GM20000 (cell line): ENCODE data around the gene USP54.

ENCODE experiments used
- DNase-seq: peaks from one replicate; pipeline ENCODE4 v3.0.0; 2012; ENCODE audit warnings: low spot score
- TF ChIP-seq, protein P1 (sequence below): IDR thresholded peaks from 2 replicates; pipeline ENCODE4 v1.5.1; 2012; ENCODE audit warnings: mild to moderate bottlenecking, control low read depth; ENCODE audit errors: extremely low read depth, missing control alignments

The USP54 gene

DNA sequence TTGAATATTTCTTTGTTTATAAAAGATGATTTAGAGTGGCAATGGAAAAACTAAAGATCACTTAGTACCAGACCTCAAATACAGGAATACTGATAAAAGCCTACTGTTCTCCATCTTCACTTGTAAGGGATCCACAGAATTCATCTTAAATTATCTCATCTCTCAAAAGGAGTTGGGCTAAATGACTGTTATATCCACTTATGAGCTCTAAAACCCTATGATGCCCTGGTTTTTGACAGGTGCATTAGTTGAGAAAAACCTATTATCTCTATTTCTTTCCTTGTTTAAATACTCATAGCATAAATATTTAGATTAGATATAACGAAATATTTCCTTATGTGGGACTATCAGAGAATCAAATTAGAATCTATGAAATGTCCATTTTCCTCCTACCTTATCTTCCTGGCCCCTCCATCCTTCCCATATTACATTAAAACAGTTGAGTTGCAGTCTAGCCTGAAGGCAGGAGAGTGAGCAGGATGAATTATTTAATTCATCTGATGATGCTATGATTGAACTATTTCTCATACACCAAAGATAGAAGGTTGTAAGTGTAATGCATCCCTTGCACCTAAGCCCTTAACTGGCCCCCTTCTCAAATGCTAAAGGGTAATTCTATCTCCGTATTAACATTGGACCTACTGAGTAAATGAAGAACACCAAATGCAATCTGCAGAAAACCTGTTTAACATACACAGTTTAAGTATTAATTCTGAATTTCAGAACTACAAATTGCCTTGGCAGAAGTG is 125.0 kb downstream of the USP54 start:
- TF ChIP-seq, protein P1, sequence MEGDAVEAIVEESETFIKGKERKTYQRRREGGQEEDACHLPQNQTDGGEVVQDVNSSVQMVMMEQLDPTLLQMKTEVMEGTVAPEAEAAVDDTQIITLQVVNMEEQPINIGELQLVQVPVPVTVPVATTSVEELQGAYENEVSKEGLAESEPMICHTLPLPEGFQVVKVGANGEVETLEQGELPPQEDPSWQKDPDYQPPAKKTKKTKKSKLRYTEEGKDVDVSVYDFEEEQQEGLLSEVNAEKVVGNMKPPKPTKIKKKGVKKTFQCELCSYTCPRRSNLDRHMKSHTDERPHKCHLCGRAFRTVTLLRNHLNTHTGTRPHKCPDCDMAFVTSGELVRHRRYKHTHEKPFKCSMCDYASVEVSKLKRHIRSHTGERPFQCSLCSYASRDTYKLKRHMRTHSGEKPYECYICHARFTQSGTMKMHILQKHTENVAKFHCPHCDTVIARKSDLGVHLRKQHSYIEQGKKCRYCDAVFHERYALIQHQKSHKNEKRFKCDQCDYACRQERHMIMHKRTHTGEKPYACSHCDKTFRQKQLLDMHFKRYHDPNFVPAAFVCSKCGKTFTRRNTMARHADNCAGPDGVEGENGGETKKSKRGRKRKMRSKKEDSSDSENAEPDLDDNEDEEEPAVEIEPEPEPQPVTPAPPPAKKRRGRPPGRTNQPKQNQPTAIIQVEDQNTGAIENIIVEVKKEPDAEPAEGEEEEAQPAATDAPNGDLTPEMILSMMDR: no peak
- no peak for DNase-seq

DNA sequence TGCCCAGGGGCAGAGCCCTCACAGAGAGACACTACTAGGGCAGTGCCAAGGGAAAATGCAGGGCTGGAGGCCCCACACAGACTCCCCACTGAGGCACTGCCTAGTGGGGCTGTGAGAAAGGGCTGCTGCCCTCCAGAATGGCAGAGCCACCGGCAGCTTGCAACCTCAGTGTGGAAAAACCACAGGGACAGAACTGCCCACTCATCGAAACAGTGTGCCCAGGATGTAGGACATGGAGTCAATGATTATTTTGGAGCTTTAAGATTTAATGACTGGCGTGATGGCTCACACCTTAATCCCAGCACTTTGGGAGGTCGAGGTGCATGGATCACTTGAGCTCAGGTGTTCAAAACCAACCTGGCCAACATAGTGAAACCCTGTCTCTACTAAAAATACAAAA is 130.2 kb downstream of the USP54 start:
- TF ChIP-seq, protein P1: no peak
- DNase-seq: no peak

DNA sequence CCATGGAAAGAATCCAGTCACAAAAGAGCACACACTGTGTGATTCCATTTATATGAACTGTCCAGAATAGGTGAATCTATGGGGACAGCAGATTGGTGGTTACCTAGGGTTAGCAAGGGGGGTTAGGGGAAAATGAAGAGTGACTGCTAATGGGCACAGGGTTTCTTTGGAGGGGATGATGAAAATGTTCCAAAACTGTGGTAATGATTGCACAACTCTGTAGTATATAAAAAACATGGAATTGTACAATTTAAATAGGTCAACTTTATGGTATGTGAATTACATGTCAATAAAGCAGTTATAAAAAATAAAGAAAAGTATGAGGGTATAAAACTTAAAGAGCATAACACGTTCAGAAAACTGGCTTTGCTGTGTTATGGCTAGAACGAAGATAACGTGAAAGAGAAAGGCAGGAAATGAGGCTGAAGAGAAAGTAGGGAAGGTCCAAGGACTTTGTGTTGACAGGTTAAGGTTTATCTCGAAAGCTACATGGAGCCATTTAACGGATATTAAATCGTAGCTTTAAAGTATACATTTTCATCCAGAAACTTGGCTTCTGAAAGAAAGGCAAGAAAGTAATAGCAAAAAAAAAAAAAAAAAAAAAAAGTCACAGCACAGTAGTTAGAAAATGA is 131.3 kb downstream of the USP54 start:
- DNase-seq: no peak
- TF ChIP-seq, protein P1: no peak

DNA sequence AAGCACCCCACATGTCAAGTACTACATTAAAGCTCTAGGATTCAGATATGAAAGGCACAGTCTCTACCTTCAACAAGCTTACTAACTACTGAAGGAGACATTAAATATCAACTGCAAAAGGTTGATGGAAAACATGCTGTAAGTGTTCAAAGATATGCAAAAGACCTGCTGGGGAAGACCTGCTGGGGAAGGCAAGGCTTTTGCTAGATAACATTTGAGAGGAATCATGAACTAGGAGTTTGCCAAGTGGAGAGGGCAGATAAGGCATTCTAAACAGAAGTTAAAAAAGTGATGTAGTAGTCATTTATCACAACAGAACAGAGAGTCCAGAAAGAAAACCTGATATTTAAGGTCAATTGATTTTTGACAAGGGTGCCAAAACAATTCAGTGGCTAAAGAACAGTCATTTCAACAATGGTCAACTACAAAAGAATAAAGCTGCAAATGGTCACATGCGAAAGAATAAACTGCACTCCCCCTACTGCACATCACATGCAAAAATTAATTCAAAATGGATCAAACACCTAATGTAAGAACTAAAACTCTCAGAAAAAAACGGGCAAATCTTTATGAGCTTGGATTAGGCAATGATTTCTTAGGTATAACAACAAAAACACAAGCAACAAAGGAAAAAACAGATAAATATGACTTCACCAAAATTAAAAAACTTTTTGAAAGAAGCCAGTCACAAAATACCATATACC is 134.8 kb downstream of the USP54 start:
- DNase-seq: no peak
- TF ChIP-seq, protein P1: no peak

DNA sequence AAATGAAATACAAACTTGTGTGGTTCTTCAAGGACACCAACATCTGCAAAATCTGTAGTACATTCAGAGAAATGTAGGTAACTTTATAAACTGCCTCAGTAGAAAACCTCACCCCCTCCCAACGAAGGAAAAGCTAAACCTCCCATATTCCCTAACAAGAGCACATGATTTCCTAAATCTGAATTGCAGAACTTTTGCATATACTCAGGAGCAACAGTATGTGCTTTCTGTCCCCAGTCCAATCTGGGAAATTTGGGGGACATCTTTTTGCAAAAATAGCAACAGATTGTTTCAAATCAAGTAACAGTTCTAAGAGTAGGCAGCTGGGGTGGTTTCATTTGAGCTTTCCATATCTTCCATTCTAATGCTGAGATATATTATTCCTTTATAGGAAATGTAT is 142.0 kb downstream of the USP54 start:
- no peak for DNase-seq
- TF ChIP-seq, protein P1: no peak

DNA sequence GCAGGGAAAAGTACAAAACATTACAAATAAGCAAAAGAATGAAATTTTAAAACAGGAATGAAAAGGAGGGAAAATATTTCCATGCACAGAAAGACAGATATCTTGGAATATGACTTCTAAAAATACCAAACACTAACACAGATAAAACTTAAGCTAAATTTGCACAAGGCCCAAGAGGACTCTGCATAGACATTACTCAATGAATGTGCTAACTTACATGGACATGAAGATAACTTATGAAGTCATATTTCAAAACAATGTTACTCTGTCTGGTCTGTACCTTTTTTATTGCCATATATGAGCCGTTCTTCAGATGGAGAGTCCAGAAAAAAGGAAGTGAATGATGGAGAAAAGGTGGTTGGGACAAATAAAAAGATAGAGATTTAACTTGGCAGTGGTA is 142.8 kb downstream of the USP54 start:
- TF ChIP-seq, protein P1: no peak
- DNase-seq: no peak
